IMR-90 (cell line): ENCODE results near the gene SECTM1.

Experiments
- MAZ ChIP-seq: IDR thresholded peaks from 2 replicates; pipeline ENCODE4 v1.6.1; 2012; ENCODE audit warnings: low read depth, mild to moderate bottlenecking, low read length, improper control_type of control experiment, moderate library complexity, borderline replicate concordance
- POLR2A ChIP-seq: IDR thresholded peaks from 2 replicates; pipeline ENCODE4 v1.6.1; 2012; ENCODE audit warnings: mild to moderate bottlenecking, low read depth, low read length
- RCOR1 ChIP-seq: IDR thresholded peaks from 2 replicates; pipeline ENCODE4 v1.6.1; 2012; ENCODE audit warnings: mild to moderate bottlenecking, low read length, improper control_type of control experiment; ENCODE audit not compliant: insufficient replicate concordance
- TF ChIP-seq, protein P1 (sequence below): conservative IDR thresholded peaks from 2 replicates; pipeline ENCODE4 v1.5.1; 2012; ENCODE audit warnings: mild to moderate bottlenecking, low read depth, low read length, improper control_type of control experiment
- TF ChIP-seq, protein P2 (sequence below): fragments of 150-350 bp; IDR thresholded peaks from 2 replicates; pipeline ENCODE4 v1.6.1; 2016; ENCODE audit warnings: low read depth, mild to moderate bottlenecking, low read length, moderate library complexity, borderline replicate concordance

DNA sequence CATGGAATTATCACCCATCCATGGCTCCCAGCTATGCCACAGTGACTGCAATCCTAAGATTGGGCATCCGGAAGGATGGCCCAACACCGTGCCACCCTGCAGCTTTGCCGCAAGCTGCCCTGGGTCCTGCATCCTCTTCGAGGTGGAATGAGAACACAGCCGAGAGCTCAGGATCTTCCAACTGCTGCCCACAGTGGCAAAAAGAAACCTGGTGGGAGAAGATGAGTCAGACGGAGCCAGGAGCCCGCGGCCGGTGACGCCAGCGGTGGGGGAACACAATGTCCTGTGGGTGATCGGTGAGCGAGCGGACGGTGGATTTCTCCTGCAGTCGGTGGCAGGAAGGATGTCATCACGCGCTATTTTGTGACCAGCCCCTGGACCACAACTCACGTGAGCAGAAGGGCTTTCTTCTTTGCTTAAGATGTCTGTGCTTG is 36.3 kb downstream of the SECTM1 start:
- TF ChIP-seq, protein P1, sequence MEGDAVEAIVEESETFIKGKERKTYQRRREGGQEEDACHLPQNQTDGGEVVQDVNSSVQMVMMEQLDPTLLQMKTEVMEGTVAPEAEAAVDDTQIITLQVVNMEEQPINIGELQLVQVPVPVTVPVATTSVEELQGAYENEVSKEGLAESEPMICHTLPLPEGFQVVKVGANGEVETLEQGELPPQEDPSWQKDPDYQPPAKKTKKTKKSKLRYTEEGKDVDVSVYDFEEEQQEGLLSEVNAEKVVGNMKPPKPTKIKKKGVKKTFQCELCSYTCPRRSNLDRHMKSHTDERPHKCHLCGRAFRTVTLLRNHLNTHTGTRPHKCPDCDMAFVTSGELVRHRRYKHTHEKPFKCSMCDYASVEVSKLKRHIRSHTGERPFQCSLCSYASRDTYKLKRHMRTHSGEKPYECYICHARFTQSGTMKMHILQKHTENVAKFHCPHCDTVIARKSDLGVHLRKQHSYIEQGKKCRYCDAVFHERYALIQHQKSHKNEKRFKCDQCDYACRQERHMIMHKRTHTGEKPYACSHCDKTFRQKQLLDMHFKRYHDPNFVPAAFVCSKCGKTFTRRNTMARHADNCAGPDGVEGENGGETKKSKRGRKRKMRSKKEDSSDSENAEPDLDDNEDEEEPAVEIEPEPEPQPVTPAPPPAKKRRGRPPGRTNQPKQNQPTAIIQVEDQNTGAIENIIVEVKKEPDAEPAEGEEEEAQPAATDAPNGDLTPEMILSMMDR, result no peak
- TF ChIP-seq RCOR1 (no peak), MAZ (no peak), POLR2A (no peak)
- TF ChIP-seq, protein P2, sequence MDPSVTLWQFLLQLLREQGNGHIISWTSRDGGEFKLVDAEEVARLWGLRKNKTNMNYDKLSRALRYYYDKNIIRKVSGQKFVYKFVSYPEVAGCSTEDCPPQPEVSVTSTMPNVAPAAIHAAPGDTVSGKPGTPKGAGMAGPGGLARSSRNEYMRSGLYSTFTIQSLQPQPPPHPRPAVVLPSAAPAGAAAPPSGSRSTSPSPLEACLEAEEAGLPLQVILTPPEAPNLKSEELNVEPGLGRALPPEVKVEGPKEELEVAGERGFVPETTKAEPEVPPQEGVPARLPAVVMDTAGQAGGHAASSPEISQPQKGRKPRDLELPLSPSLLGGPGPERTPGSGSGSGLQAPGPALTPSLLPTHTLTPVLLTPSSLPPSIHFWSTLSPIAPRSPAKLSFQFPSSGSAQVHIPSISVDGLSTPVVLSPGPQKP, result no peak
